ENCODE results near the gene CFAP119.

- TF ChIP-seq CTCF (IDR thresholded peaks at IDR 0.05): no peak
- no peak for TF ChIP-seq POLR2A (IDR thresholded peaks at IDR 0.05)
These were observed 385 bp downstream of the CFAP119 start for GRCh38 chr16:30761427-30761927.

Data from testis (tissue), 2 donors.